ENCODE results near the gene GAREM1. TPM values are rescaled to one million over a fixed set of nuclear protein-coding genes. Genes with fewer than 3 reads are reported as not detected.

Gene GAREM1
- total and polyA plus RNA-seq, 2 donors (not counting 1 experiment from before 2014, with no cell fraction given): 0.92 to 1.5 TPM

GRCh38 chr18:32280911-32281310 lies 189.8 kb downstream of the GAREM1 start:
- TF ChIP-seq EZH2 (IDR thresholded peaks at IDR 0.05; ENCODE audit: low read length, missing control alignments) (no peak), CTCF (conservative IDR thresholded peaks at IDR 0.05 in 1 of 2, IDR thresholded peaks at IDR 0.05 in 1 of 2; ENCODE audit: low read depth in 1 of 2, low read length in 2 of 2) (no peak)
- no peak for DNase-seq (ENCODE audit: low read depth in 2 of 2)
- no peak overlapping the region for H3K27ac ChIP-seq (ENCODE audit: insufficient read depth, low read length)
- no peaks in the 10 kb centered on the region for H4K20me1 ChIP-seq (ENCODE audit: control insufficient read depth, extremely low read depth, insufficient read depth, low read length)
- no peaks in the 10 kb centered on the region for H3K9me3 ChIP-seq (ENCODE audit: control insufficient read depth, insufficient read depth, low read depth, low read length)
- H3K4me1 ChIP-seq (ENCODE audit: control insufficient read depth, extremely low read depth, insufficient read depth, low read length): no peaks in the 10 kb centered on the region
- H3K9ac ChIP-seq (ENCODE audit: insufficient read depth, low read length): no peak overlapping the region
- H3K79me2 ChIP-seq (ENCODE audit: control insufficient read depth, insufficient read depth, low read length): no peaks in the 10 kb centered on the region
- H3K27me3 ChIP-seq (ENCODE audit: control insufficient read depth, insufficient read depth, low read length): no peaks in the 10 kb centered on the region
- H3K36me3 ChIP-seq (ENCODE audit: control insufficient read depth, insufficient read depth, low read length): no peaks in the 10 kb centered on the region
- H3K4me3 ChIP-seq (replicated peaks in 1 of 4; ENCODE audit: control extremely low read depth in 1 of 4, insufficient read depth in 1 of 4, low read depth in 3 of 4, low read length in 4 of 4): no peak overlapping the region
- H2AFZ ChIP-seq (ENCODE audit: low read length): no peak overlapping the region
- no peak overlapping the region for H3K4me2 ChIP-seq (ENCODE audit: extremely low read depth, insufficient read depth, low read length)

GRCh38 chr18:32280188-32280783 lies 190.4 kb downstream of the GAREM1 start:
- DNase-seq (ENCODE audit: low read depth in 2 of 2): no peak
- no peaks in the 10 kb centered on the region for H3K27me3 ChIP-seq (ENCODE audit: control insufficient read depth, insufficient read depth, low read length)

GRCh38 chr18:32278177-32278799 lies 192.4 kb downstream of the GAREM1 start:
- no peak for DNase-seq (ENCODE audit: low read depth in 2 of 2)
- H3K9me3 ChIP-seq (ENCODE audit: control insufficient read depth, insufficient read depth, low read depth, low read length): no peaks in the 10 kb centered on the region
- H3K9ac ChIP-seq (ENCODE audit: insufficient read depth, low read length): no peak overlapping the region
- no peak for TF ChIP-seq CTCF (conservative IDR thresholded peaks at IDR 0.05 in 1 of 2, IDR thresholded peaks at IDR 0.05 in 1 of 2; ENCODE audit: low read depth in 1 of 2, low read length in 2 of 2)
- TF ChIP-seq EZH2 (IDR thresholded peaks at IDR 0.05; ENCODE audit: low read length, missing control alignments): no peak
- no peak overlapping the region for H3K4me2 ChIP-seq (ENCODE audit: extremely low read depth, insufficient read depth, low read length)
- H2AFZ ChIP-seq (ENCODE audit: low read length): no peak overlapping the region
- no peak overlapping the region for H3K27ac ChIP-seq (ENCODE audit: insufficient read depth, low read length)
- no peak overlapping the region for H3K4me3 ChIP-seq (replicated peaks in 1 of 4; ENCODE audit: control extremely low read depth in 1 of 4, insufficient read depth in 1 of 4, low read depth in 3 of 4, low read length in 4 of 4)
- no peaks in the 10 kb centered on the region for H4K20me1 ChIP-seq (ENCODE audit: control insufficient read depth, extremely low read depth, insufficient read depth, low read length)
- no peaks in the 10 kb centered on the region for H3K36me3 ChIP-seq (ENCODE audit: control insufficient read depth, insufficient read depth, low read length)
- no peaks in the 10 kb centered on the region for H3K79me2 ChIP-seq (ENCODE audit: control insufficient read depth, insufficient read depth, low read length)
- H3K4me1 ChIP-seq (ENCODE audit: control insufficient read depth, extremely low read depth, insufficient read depth, low read length): no peaks in the 10 kb centered on the region
- no peaks in the 10 kb centered on the region for H3K27me3 ChIP-seq (ENCODE audit: control insufficient read depth, insufficient read depth, low read length)

More at GRCh38 chr18:32280188-32280783, 190.4 kb downstream of the GAREM1 start:
- Histone ChIP-seq H3K36me3 (ENCODE audit: control insufficient read depth, insufficient read depth, low read length) (no peaks in the 10 kb centered on the region), H3K9me3 (ENCODE audit: control insufficient read depth, insufficient read depth, low read depth, low read length) (no peaks in the 10 kb centered on the region), H3K4me3 (replicated peaks in 1 of 4; ENCODE audit: control extremely low read depth in 1 of 4, insufficient read depth in 1 of 4, low read depth in 3 of 4, low read length in 4 of 4) (no peak overlapping the region), H3K9ac (ENCODE audit: insufficient read depth, low read length) (no peak overlapping the region), H4K20me1 (ENCODE audit: control insufficient read depth, extremely low read depth, insufficient read depth, low read length) (no peaks in the 10 kb centered on the region), H2AFZ (ENCODE audit: low read length) (no peak overlapping the region), H3K4me1 (ENCODE audit: control insufficient read depth, extremely low read depth, insufficient read depth, low read length) (no peaks in the 10 kb centered on the region), H3K27ac (ENCODE audit: insufficient read depth, low read length) (no peak overlapping the region), H3K4me2 (ENCODE audit: extremely low read depth, insufficient read depth, low read length) (no peak overlapping the region), H3K79me2 (ENCODE audit: control insufficient read depth, insufficient read depth, low read length) (no peaks in the 10 kb centered on the region)
- TF ChIP-seq EZH2 (IDR thresholded peaks at IDR 0.05; ENCODE audit: low read length, missing control alignments): no peak
- TF ChIP-seq CTCF (conservative IDR thresholded peaks at IDR 0.05 in 1 of 2, IDR thresholded peaks at IDR 0.05 in 1 of 2; ENCODE audit: low read depth in 1 of 2, low read length in 2 of 2): no peak
